ENCODE data around the gene CRYBG2.
"Not testable (repeated sequence)": the region's sequence is repeated elsewhere in the genome, so short reads cannot be mapped to it uniquely, and the experiment has no call there.

CRYBG2 gene

GRCh38 chr1:26318338-26319064, 35.4 kb downstream of the CRYBG2 start:
- no peak for DNase-seq (ENCODE audit: low spot score)

- no peak for DNase-seq (ENCODE audit: low spot score)
Measured at GRCh38 chr1:26317612-26318337, 36.2 kb downstream of the CRYBG2 start, which contains the start of gene CD52. Gene CD52 (plus strand): TSS chr1:26317958. CDS start chr1:26318018, 60 bp downstream.

- DNase-seq (ENCODE audit: low spot score), result no peak
Measured at GRCh38 chr1:26317146-26317545, 36.8 kb downstream of the CRYBG2 start.

- no peak for DNase-seq (ENCODE audit: low spot score)
Measured at GRCh38 chr1:26315874-26316850, 37.8 kb downstream of the CRYBG2 start.

- DNase-seq (ENCODE audit: low spot score), result no peak
Measured at GRCh38 chr1:26314501-26314900, 39.4 kb downstream of the CRYBG2 start.

- not testable (repeated sequence) for DNase-seq (ENCODE audit: low spot score)
Measured at GRCh38 chr1:26307966-26308899, 45.7 kb downstream of the CRYBG2 start.

GRCh38 chr1:26307363-26307781, 46.6 kb downstream of the CRYBG2 start:
- DNase-seq (ENCODE audit: low spot score), result no peak

GRCh38 chr1:26306290-26307229, 47.4 kb downstream of the CRYBG2 start, which contains the start of gene UBXN11:
Gene UBXN11 (minus strand): TSS chr1:26306636. CDS start chr1:26302883, 3,753 bp downstream.
- peak; percentile 87 for DNase-seq (ENCODE audit: low spot score)

GRCh38 chr1:26305667-26306289, 48.2 kb downstream of the CRYBG2 start:
- DNase-seq (ENCODE audit: low spot score), result no peak

GRCh38 chr1:26302733-26303405, 51.1 kb downstream of the CRYBG2 start:
- no peak for DNase-seq (ENCODE audit: low spot score)

- no peak for DNase-seq (ENCODE audit: low spot score)
Measured at GRCh38 chr1:26300578-26301275, 53.2 kb downstream of the CRYBG2 start.

GRCh38 chr1:26297791-26298124, 56.2 kb downstream of the CRYBG2 start:
- no peak for DNase-seq (ENCODE audit: low spot score)

- no peak for DNase-seq (ENCODE audit: low spot score)
Measured at GRCh38 chr1:26297057-26297790, 56.7 kb downstream of the CRYBG2 start.

- DNase-seq (ENCODE audit: low spot score), result no peak
Measured at GRCh38 chr1:26296340-26297056, 57.4 kb downstream of the CRYBG2 start.

GRCh38 chr1:26295194-26296138, 58.5 kb downstream of the CRYBG2 start:
- DNase-seq (ENCODE audit: low spot score), result no peak

Data from left forelimb (tissue), 1 donor.